HG03175 (cell line): Measurements from ENCODE around the gene DNAJC8.

Experiments used
- ATAC-seq: cut with Tn5 transposase; IDR thresholded peaks from one replicate; pipeline ENCODE4 v1.9.1; 2021; ENCODE audit warnings: mild to moderate bottlenecking, moderate library complexity; ENCODE audit not compliant: unreplicated experiment

Gene DNAJC8

GRCh38 chr1:28173151-28173979 is 59.5 kb downstream of the DNAJC8 start:
- ATAC-seq: no peak

- ATAC-seq: peak; percentile 72
Measured at GRCh38 chr1:28172713-28173150, 60.1 kb downstream of the DNAJC8 start.

GRCh38 chr1:28171246-28171645 is 61.6 kb downstream of the DNAJC8 start:
- no peak for ATAC-seq

- no peak for ATAC-seq
Measured at GRCh38 chr1:28170001-28170596, 62.7 kb downstream of the DNAJC8 start.

GRCh38 chr1:28163496-28164161 is 69.2 kb downstream of the DNAJC8 start:
- no peak for ATAC-seq

- no peak for ATAC-seq
Measured at GRCh38 chr1:28162151-28162550, 70.7 kb downstream of the DNAJC8 start.

GRCh38 chr1:28161751-28162150 is 71.1 kb downstream of the DNAJC8 start:
- ATAC-seq: no peak

- no peak for ATAC-seq
Measured at GRCh38 chr1:28160782-28161266, 72.0 kb downstream of the DNAJC8 start.

GRCh38 chr1:28159680-28160079 is 73.1 kb downstream of the DNAJC8 start:
- no peak for ATAC-seq

GRCh38 chr1:28159243-28159642 is 73.6 kb downstream of the DNAJC8 start:
- no peak for ATAC-seq

- ATAC-seq: no peak
Measured at GRCh38 chr1:28157894-28158293, 74.9 kb downstream of the DNAJC8 start.

- ATAC-seq: no peak
Measured at GRCh38 chr1:28156821-28157220, 76.0 kb downstream of the DNAJC8 start.

GRCh38 chr1:28155628-28156027 is 77.2 kb downstream of the DNAJC8 start:
- no peak for ATAC-seq

GRCh38 chr1:28154078-28154594 is 78.7 kb downstream of the DNAJC8 start:
- no peak for ATAC-seq
